H1 (cell line): Measurements from ENCODE around the gene TRIM38. TPM values are rescaled to one million over a fixed set of nuclear protein-coding genes. Genes with fewer than 3 reads are reported as not detected.
A peak's percentile ranks its signal among the peaks of the same experiment; 100 is the strongest.

ENCODE experiments used
- BACH1 ChIP-seq: IDR thresholded peaks from 2 replicates; pipeline ENCODE4 v1.6.1; 2012; ENCODE audit warnings: low read length, improper control_type of control experiment
- POLR2A ChIP-seq, 2 experiments: IDR thresholded peaks; 1 replicate in 1 of 2; 2 replicates in 1 of 2; pipeline ENCODE4 v1.6.1; 2011; ENCODE audit warnings: low read depth in 2 of 2, low read length in 2 of 2, mild to moderate bottlenecking in 2 of 2; ENCODE audit errors: control extremely low read depth in 1 of 2
- POU5F1 ChIP-seq: IDR thresholded peaks from 2 replicates; pipeline ENCODE4 v1.6.1; 2011; ENCODE audit warnings: low read depth, mild to moderate bottlenecking, low read length, moderate library complexity
- SP2 ChIP-seq: IDR thresholded peaks from 2 replicates; pipeline ENCODE4 v1.6.1; 2012; ENCODE audit warnings: mild to moderate bottlenecking, low read length, inconsistent platforms
- SP4 ChIP-seq: IDR thresholded peaks from 2 replicates; pipeline ENCODE4 v1.6.1; 2012; ENCODE audit warnings: low read length, inconsistent platforms
- TAF7 ChIP-seq: optimal IDR thresholded peaks from 2 replicates; pipeline ENCODE3; 2011; ENCODE audit warnings: low read depth, mild to moderate bottlenecking, inconsistent platforms, low read length, moderate library complexity, borderline replicate concordance
- polyA plus RNA-seq, 7 experiments: library from polyadenylated mRNA; depleted of rRNA in 3 of 7; stranded (reverse) in 5 of 7; unstranded in 2 of 7; fragments of >200 nt in 5 of 7; fragments of 200-250 nt in 2 of 7; gene quantifications; 1 replicate in 5 of 7; 2 replicates in 1 of 7; 4 replicates in 1 of 7; pipeline versions ENCODE4 v1.2.1 to v1.2.3, GENCODE V29; 2011 to 2013; ENCODE audit warnings: missing spikeins in 2 of 7, mixed read lengths in 2 of 7
- total RNA-seq: library from RNA; stranded (reverse); fragmentation: NEBNext Ultra II Directional; extraction: Animal tissue kit (Norgen Biotek cat#: 25700); gene quantifications from 2 replicates; pipeline ENCODE4 v1.2.1, GENCODE V29; 2021
- TF ChIP-seq, protein P1 (sequence below): fragments of 300-600 bp; sonication (generic); IDR thresholded peaks from 2 replicates; pipeline ENCODE4 v1.7.1; 2012; ENCODE audit warnings: low read length, moderate library complexity, mild to moderate bottlenecking, inconsistent platforms; ENCODE audit not compliant: insufficient replicate concordance

Gene TRIM38
- total and polyA plus RNA-seq, 2 of the 8 experiments (the other 6 are each of a cell fraction or from before 2014, with no cell fraction given), result 0.43 to 0.56 TPM

DNA sequence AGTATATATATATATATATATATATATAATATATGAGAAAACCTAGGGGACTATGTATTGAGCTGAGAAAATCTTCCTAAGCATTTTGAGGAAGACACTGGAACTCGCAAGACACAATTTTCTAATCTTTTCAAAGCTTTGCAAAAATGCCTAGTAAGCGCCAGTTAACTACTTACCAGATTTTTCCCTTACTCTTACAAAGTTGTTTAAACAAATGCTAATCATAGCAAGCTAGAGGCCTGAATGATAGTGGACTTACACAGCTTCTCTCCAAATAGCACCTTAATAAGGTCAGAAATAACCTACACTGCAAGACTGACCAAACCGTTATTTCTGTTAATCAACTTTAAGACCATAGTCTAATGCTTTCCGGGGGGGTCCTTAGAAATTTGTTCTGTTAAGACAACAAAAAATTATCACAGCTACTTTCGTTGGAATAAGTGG, 68.6 kb downstream of the TRIM38 start (continued):
- TF ChIP-seq, protein P1, sequence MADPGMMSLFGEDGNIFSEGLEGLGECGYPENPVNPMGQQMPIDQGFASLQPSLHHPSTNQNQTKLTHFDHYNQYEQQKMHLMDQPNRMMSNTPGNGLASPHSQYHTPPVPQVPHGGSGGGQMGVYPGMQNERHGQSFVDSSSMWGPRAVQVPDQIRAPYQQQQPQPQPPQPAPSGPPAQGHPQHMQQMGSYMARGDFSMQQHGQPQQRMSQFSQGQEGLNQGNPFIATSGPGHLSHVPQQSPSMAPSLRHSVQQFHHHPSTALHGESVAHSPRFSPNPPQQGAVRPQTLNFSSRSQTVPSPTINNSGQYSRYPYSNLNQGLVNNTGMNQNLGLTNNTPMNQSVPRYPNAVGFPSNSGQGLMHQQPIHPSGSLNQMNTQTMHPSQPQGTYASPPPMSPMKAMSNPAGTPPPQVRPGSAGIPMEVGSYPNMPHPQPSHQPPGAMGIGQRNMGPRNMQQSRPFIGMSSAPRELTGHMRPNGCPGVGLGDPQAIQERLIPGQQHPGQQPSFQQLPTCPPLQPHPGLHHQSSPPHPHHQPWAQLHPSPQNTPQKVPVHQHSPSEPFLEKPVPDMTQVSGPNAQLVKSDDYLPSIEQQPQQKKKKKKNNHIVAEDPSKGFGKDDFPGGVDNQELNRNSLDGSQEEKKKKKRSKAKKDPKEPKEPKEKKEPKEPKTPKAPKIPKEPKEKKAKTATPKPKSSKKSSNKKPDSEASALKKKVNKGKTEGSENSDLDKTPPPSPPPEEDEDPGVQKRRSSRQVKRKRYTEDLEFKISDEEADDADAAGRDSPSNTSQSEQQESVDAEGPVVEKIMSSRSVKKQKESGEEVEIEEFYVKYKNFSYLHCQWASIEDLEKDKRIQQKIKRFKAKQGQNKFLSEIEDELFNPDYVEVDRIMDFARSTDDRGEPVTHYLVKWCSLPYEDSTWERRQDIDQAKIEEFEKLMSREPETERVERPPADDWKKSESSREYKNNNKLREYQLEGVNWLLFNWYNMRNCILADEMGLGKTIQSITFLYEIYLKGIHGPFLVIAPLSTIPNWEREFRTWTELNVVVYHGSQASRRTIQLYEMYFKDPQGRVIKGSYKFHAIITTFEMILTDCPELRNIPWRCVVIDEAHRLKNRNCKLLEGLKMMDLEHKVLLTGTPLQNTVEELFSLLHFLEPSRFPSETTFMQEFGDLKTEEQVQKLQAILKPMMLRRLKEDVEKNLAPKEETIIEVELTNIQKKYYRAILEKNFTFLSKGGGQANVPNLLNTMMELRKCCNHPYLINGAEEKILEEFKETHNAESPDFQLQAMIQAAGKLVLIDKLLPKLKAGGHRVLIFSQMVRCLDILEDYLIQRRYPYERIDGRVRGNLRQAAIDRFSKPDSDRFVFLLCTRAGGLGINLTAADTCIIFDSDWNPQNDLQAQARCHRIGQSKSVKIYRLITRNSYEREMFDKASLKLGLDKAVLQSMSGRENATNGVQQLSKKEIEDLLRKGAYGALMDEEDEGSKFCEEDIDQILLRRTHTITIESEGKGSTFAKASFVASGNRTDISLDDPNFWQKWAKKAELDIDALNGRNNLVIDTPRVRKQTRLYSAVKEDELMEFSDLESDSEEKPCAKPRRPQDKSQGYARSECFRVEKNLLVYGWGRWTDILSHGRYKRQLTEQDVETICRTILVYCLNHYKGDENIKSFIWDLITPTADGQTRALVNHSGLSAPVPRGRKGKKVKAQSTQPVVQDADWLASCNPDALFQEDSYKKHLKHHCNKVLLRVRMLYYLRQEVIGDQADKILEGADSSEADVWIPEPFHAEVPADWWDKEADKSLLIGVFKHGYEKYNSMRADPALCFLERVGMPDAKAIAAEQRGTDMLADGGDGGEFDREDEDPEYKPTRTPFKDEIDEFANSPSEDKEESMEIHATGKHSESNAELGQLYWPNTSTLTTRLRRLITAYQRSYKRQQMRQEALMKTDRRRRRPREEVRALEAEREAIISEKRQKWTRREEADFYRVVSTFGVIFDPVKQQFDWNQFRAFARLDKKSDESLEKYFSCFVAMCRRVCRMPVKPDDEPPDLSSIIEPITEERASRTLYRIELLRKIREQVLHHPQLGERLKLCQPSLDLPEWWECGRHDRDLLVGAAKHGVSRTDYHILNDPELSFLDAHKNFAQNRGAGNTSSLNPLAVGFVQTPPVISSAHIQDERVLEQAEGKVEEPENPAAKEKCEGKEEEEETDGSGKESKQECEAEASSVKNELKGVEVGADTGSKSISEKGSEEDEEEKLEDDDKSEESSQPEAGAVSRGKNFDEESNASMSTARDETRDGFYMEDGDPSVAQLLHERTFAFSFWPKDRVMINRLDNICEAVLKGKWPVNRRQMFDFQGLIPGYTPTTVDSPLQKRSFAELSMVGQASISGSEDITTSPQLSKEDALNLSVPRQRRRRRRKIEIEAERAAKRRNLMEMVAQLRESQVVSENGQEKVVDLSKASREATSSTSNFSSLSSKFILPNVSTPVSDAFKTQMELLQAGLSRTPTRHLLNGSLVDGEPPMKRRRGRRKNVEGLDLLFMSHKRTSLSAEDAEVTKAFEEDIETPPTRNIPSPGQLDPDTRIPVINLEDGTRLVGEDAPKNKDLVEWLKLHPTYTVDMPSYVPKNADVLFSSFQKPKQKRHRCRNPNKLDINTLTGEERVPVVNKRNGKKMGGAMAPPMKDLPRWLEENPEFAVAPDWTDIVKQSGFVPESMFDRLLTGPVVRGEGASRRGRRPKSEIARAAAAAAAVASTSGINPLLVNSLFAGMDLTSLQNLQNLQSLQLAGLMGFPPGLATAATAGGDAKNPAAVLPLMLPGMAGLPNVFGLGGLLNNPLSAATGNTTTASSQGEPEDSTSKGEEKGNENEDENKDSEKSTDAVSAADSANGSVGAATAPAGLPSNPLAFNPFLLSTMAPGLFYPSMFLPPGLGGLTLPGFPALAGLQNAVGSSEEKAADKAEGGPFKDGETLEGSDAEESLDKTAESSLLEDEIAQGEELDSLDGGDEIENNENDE, result peak; percentile 85
- TF ChIP-seq SP2 (no peak), TAF7 (peak; percentile 97), POU5F1 (0 out of 2 replicates have a peak, but pooled peaks have one; percentile 3), BACH1 (no peak), SP4 (no peak), POLR2A (IDR thresholded peaks at IDR 0.05; ENCODE audit: control extremely low read depth in 1 of 2, low read depth in 2 of 2, low read length in 2 of 2) (peak; percentile 16 to 70; a peak in 2 of 3 replicates)
- TF ChIP-seq, all 59 proteins: peak for 9
